ENCODE data around the gene IMPDH1.

GRCh38 chr7:128453836-128454804 is 44.3 kb upstream of the IMPDH1 start:
- no peak for TF ChIP-seq CTCF (IDR thresholded peaks at IDR 0.05; ENCODE audit: poor library complexity, severe bottlenecking)
- no peak for TF ChIP-seq EZH2 (IDR thresholded peaks at IDR 0.05; ENCODE audit: borderline replicate concordance, insufficient read depth, low read length, poor library complexity, severe bottlenecking)
- no peak for TF ChIP-seq POLR2AphosphoS5 (IDR thresholded peaks at IDR 0.05)
- no peak for TF ChIP-seq MXI1 (conservative IDR thresholded peaks at IDR 0.05; ENCODE audit: poor library complexity, severe bottlenecking)
- no peak for TF ChIP-seq SMC3 (conservative IDR thresholded peaks at IDR 0.05; ENCODE audit: poor library complexity)
